CD4-positive, alpha-beta T cell (primary cell): ENCODE results near the gene ARL5A. TPM values are rescaled to one million over a fixed set of nuclear protein-coding genes. Genes with fewer than 3 reads are reported as not detected.

ENCODE experiments used
- ATAC-seq: fragments of 200-7000 bp; cut with Tn5 transposase; one replicate; pipeline ENCODE4 v1.10.0; 2022; ENCODE audit warnings: mild to moderate bottlenecking; ENCODE audit not compliant: poor library complexity
- CTCF ChIA-PET: fragments of 350-600 bp; sonication (Branson Sonifier 250); formaldehyde crosslinking; loops from one replicate; lab custom pipeline; 2021; ENCODE audit warnings: antibody characterized with exemption, inconsistent platforms; lab: Charles Lee
- POLR2A ChIA-PET: fragments of 350-600 bp; sonication (Branson Sonifier 250); formaldehyde crosslinking; loops from one replicate; lab custom pipeline; 2021; ENCODE audit warnings: antibody characterized with exemption, inconsistent platforms; lab: Charles Lee
- DNase-seq, 14 experiments: peaks; one replicate each; pipeline ENCODE4 v3.0.0-alpha.2; 2013 to 2020; ENCODE audit warnings: mixed read lengths in 2 of 14
- H3K27ac ChIP-seq, 2 donors: one replicate each; pipeline versions ENCODE4 v1.5.1 to v1.7.0; 2013; ENCODE audit warnings: low read length in 2 of 2, low read depth in 1 of 2, mild to moderate bottlenecking in 1 of 2
- H3K27me3 ChIP-seq, 2 experiments: 1 replicate in 1 of 2; 2 replicates in 1 of 2; pipeline versions ENCODE4 v1.6.1 to v1.7.0; 2013; ENCODE audit warnings: low read length in 2 of 2, control low read depth in 1 of 2, mild to moderate bottlenecking in 1 of 2, moderate library complexity in 1 of 2; ENCODE audit not compliant: insufficient read depth in 2 of 2, control insufficient read depth in 1 of 2
- H3K36me3 ChIP-seq: one replicate; pipeline ENCODE4 v1.6.1; 2013; ENCODE audit warnings: low read length, control low read depth; ENCODE audit not compliant: insufficient read depth
- H3K4me1 ChIP-seq: one replicate; pipeline ENCODE4 v1.6.1; 2013; ENCODE audit warnings: low read length, control low read depth; ENCODE audit not compliant: insufficient read depth
- H3K4me3 ChIP-seq: one replicate; pipeline ENCODE4 v1.5.1; 2013; ENCODE audit warnings: mild to moderate bottlenecking, low read length, moderate library complexity
- H3K9me3 ChIP-seq, 2 experiments: 1 replicate in 1 of 2; 2 replicates in 1 of 2; pipeline versions ENCODE4 v1.6.1 to v1.7.0; 2013; ENCODE audit warnings: low read length in 2 of 2, mild to moderate bottlenecking in 2 of 2, control low read depth in 1 of 2, moderate library complexity in 1 of 2; ENCODE audit not compliant: control insufficient read depth in 1 of 2, insufficient read depth in 1 of 2
- H3K27ac Mint-ChIP-seq: one replicate; pipeline ENCODE4 v1.8.0; 2020; ENCODE audit warnings: mixed read lengths
- H3K27me3 Mint-ChIP-seq: one replicate; pipeline ENCODE4 v1.8.0; 2021; ENCODE audit warnings: mixed read lengths
- H3K36me3 Mint-ChIP-seq: one replicate; pipeline ENCODE4 v1.8.0; 2021; ENCODE audit warnings: low read depth, mixed read lengths
- H3K4me1 Mint-ChIP-seq: one replicate; pipeline ENCODE4 v1.8.0; 2021; ENCODE audit warnings: low read depth, mixed read lengths
- H3K4me3 Mint-ChIP-seq: one replicate; pipeline ENCODE4 v1.8.0; 2020; ENCODE audit warnings: mild to moderate bottlenecking, mixed read lengths
- H3K9me3 Mint-ChIP-seq: one replicate; pipeline ENCODE4 v1.8.0; 2020; ENCODE audit warnings: mixed read lengths
- intact Hi-C, 2 experiments: fragments of 100-400 bp; cut with DNase I in 1 of 2; cut with micrococcal nuclease in 1 of 2; formaldehyde crosslinking; loops; one replicate each; pipeline versions ENCODE4 v1.15.1 to v1.9.0; 2023 to 2025; cut with DNase I, micrococcal nuclease
- total RNA-seq, 174 experiments: library from RNA in 2 of 174; stranded (reverse) in 2 of 174; gene quantifications; one replicate each; pipeline ENCODE4 v1.2.3 and lab custom pipeline; 2021 to 2026
- TF ChIP-seq, protein P1 (sequence below): fragments of 200-600 bp; IDR thresholded peaks from one replicate; pipeline ENCODE4 v1.8.0; 2022; ENCODE audit warnings: antibody characterized with exemption, mild to moderate bottlenecking

Gene ARL5A
- total RNA-seq, 2 experiments from 2014 or later, result 16.9 to 20.5 TPM

DNA sequence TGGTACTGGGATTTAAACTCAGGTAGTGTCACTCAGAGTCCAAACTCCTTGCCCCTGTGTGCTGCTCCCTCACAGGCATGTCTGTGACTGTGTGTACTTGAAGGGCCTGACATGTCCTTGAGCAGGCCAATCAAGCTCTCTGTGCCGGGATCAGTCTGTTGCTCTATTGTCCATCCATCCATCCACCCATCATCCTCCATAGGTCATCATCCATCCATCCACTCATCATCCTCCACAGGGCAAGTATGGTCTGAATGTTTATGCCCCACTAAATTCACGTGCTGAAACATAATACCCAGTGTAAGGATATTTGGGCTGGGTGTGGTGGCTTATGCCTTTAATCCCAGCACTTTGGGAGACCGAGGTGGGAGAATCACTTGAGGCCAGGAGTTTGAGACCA is 69.5 kb downstream of the ARL5A start:
- H3K9me3 ChIP-seq, result no peaks in the 10 kb centered on the region
- DNase-seq (no peak), ATAC-seq (no peak)
- no peaks in the 10 kb centered on the region for H3K4me1 ChIP-seq
- no peak overlapping the region for H3K4me3 Mint-ChIP-seq
- no peaks in the 10 kb centered on the region for H3K36me3 ChIP-seq
- H3K4me1 Mint-ChIP-seq, result no peaks in the 10 kb centered on the region
- no peaks in the 10 kb centered on the region for H3K9me3 Mint-ChIP-seq
- no peaks in the 10 kb centered on the region for H3K36me3 Mint-ChIP-seq
- H3K27me3 Mint-ChIP-seq, result no peaks in the 10 kb centered on the region
- intact Hi-C loops, result no loop called here
- ChIA-PET POLR2A (no interaction called here), CTCF (no interaction called here)
- H3K27ac Mint-ChIP-seq, result no peak overlapping the region
- no peak overlapping the region for H3K4me3 ChIP-seq
- H3K27ac ChIP-seq, result no peak overlapping the region
- no peaks in the 10 kb centered on the region for H3K27me3 ChIP-seq
- TF ChIP-seq, protein P1, sequence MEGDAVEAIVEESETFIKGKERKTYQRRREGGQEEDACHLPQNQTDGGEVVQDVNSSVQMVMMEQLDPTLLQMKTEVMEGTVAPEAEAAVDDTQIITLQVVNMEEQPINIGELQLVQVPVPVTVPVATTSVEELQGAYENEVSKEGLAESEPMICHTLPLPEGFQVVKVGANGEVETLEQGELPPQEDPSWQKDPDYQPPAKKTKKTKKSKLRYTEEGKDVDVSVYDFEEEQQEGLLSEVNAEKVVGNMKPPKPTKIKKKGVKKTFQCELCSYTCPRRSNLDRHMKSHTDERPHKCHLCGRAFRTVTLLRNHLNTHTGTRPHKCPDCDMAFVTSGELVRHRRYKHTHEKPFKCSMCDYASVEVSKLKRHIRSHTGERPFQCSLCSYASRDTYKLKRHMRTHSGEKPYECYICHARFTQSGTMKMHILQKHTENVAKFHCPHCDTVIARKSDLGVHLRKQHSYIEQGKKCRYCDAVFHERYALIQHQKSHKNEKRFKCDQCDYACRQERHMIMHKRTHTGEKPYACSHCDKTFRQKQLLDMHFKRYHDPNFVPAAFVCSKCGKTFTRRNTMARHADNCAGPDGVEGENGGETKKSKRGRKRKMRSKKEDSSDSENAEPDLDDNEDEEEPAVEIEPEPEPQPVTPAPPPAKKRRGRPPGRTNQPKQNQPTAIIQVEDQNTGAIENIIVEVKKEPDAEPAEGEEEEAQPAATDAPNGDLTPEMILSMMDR, result no peak

DNA sequence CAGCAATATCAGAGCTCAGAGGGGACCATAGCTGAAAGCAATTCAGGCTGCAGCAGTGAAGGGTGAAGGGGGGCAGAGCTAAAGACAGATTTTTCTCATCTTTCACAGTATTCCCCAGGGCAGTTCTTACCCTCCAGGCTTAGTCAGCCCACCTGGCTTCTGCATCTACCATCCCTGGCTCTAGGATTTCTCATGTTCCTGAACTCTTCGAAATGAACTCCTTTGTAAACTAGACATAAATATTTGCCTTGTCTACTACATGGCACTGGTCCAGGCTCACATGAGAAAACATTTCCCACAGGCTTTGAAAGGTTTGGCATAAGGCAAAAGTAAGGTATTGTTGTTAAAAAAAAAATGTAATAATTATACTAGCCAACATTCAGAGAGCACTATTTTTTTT is 70.4 kb downstream of the ARL5A start:
- no peaks in the 10 kb centered on the region for H3K9me3 Mint-ChIP-seq
- intact Hi-C loops, result no loop called here
- H3K36me3 ChIP-seq, result no peaks in the 10 kb centered on the region
- DNase-seq (no peak), ATAC-seq (no peak)
- H3K36me3 Mint-ChIP-seq, result no peaks in the 10 kb centered on the region
- H3K27me3 Mint-ChIP-seq, result no peaks in the 10 kb centered on the region
- no peaks in the 10 kb centered on the region for H3K4me1 Mint-ChIP-seq
- no peak overlapping the region for H3K4me3 ChIP-seq
- ChIA-PET CTCF (no interaction called here), POLR2A (no interaction called here)
- H3K27ac ChIP-seq, result no peak overlapping the region
- H3K27ac Mint-ChIP-seq, result no peak overlapping the region
- no peak overlapping the region for H3K4me3 Mint-ChIP-seq
- TF ChIP-seq, protein P1, result no peak
- no peaks in the 10 kb centered on the region for H3K9me3 ChIP-seq
- no peaks in the 10 kb centered on the region for H3K4me1 ChIP-seq
- no peaks in the 10 kb centered on the region for H3K27me3 ChIP-seq

DNA sequence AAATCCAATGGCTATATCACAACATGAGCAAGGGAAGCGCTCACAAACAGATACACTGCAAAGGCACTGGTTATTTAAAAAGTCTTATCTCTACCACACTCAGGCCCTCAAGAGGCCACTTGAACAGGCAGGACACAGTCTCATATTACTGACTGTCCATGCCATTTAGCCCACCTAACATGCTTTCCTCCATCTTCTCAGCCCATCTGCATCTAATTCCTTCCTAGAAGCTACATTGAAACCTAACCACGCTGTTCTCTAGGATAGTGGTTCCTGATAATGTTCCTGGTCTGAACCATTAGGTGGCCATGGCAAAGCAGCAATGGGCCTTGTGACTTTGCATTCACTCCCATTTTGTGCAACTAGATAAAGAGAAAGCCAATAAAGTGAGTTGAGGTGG is 71.4 kb downstream of the ARL5A start:
- no peak overlapping the region for H3K27ac ChIP-seq
- H3K4me1 ChIP-seq, result no peaks in the 10 kb centered on the region
- TF ChIP-seq, protein P1, result no peak
- Mint-ChIP-seq H3K36me3 (no peaks in the 10 kb centered on the region), H3K27ac (no peak overlapping the region), H3K4me1 (no peaks in the 10 kb centered on the region), H3K9me3 (no peaks in the 10 kb centered on the region), H3K4me3 (no peak overlapping the region), H3K27me3 (no peaks in the 10 kb centered on the region)
- no peak overlapping the region for H3K4me3 ChIP-seq
- no peaks in the 10 kb centered on the region for H3K27me3 ChIP-seq
- H3K36me3 ChIP-seq, result no peaks in the 10 kb centered on the region
- POLR2A ChIA-PET, result no interaction called here
- intact Hi-C loops, result no loop called here
- H3K9me3 ChIP-seq, result no peaks in the 10 kb centered on the region
- CTCF ChIA-PET, result no interaction called here
- ATAC-seq (no peak), DNase-seq (no peak)
